DOHH2 (cell line): ENCODE results near the gene GPR161.

Experiments used
- EZH2phosphoT487 ChIP-seq: fragments of 200-600 bp; sonication (generic); IDR thresholded peaks from 2 replicates; pipeline ENCODE4 v1.6.1; 2017; ENCODE audit warnings: borderline replicate concordance, mild to moderate bottlenecking, antibody characterized with exemption, low read length, moderate library complexity, mixed read lengths
- TF ChIP-seq, protein P1 (sequence below): fragments of 200-600 bp; sonication (generic); IDR thresholded peaks from one replicate; pipeline ENCODE4 v1.5.1; 2014; ENCODE audit warnings: antibody characterized with exemption, mild to moderate bottlenecking, low read depth, low read length; ENCODE audit not compliant: poor library complexity, severe bottlenecking

DNA sequence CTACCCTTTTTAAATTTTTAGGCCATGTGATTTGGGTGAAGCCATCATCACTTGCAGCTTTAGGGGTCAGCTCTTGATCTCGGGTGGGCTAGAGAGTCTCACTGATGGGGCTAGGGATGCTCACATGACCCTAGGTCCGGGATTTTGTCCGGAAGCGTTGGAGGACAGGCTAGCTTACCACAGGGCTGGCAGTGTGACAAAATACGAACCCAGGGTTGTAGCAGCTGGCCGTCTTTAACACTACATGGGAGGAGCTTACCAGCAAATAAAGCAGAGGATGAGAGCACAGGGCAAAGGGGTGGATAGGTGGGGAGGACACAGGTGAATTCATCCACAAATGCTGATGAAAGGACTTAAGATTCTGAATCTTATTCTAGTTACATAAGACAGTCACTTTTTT lies 21.9 kb downstream of the GPR161 start:
- TF ChIP-seq, protein P1, sequence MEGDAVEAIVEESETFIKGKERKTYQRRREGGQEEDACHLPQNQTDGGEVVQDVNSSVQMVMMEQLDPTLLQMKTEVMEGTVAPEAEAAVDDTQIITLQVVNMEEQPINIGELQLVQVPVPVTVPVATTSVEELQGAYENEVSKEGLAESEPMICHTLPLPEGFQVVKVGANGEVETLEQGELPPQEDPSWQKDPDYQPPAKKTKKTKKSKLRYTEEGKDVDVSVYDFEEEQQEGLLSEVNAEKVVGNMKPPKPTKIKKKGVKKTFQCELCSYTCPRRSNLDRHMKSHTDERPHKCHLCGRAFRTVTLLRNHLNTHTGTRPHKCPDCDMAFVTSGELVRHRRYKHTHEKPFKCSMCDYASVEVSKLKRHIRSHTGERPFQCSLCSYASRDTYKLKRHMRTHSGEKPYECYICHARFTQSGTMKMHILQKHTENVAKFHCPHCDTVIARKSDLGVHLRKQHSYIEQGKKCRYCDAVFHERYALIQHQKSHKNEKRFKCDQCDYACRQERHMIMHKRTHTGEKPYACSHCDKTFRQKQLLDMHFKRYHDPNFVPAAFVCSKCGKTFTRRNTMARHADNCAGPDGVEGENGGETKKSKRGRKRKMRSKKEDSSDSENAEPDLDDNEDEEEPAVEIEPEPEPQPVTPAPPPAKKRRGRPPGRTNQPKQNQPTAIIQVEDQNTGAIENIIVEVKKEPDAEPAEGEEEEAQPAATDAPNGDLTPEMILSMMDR = no peak
- no peak for TF ChIP-seq EZH2phosphoT487
